HG03342 (cell line): Measurements from ENCODE around the gene DYRK1A.

ENCODE experiments used
- ATAC-seq: cut with Tn5 transposase; IDR thresholded peaks from one replicate; pipeline ENCODE4 v1.9.1; 2021; ENCODE audit warnings: mild to moderate bottlenecking, moderate library complexity; ENCODE audit not compliant: unreplicated experiment

Gene DYRK1A

GRCh38 chr21:37446552-37446951, 80.0 kb downstream of the DYRK1A start:
- ATAC-seq: no peak

GRCh38 chr21:37447288-37447936, 80.8 kb downstream of the DYRK1A start:
- ATAC-seq: no peak

GRCh38 chr21:37449302-37449937, 82.8 kb downstream of the DYRK1A start:
- ATAC-seq: no peak

- ATAC-seq: no peak
Observed at GRCh38 chr21:37450445-37450941, 83.9 kb downstream of the DYRK1A start.

GRCh38 chr21:37451446-37451845, 84.9 kb downstream of the DYRK1A start:
- no peak for ATAC-seq

- ATAC-seq: no peak
Observed at GRCh38 chr21:37452227-37452626, 85.7 kb downstream of the DYRK1A start.

- ATAC-seq: no peak
Observed at GRCh38 chr21:37453350-37453749, 86.8 kb downstream of the DYRK1A start.

- ATAC-seq: no peak
Observed at GRCh38 chr21:37454869-37455503, 88.4 kb downstream of the DYRK1A start.

- no peak for ATAC-seq
Observed at GRCh38 chr21:37455504-37455911, 88.9 kb downstream of the DYRK1A start.

- ATAC-seq: no peak
Observed at GRCh38 chr21:37458669-37459276, 92.2 kb downstream of the DYRK1A start.

- no peak for ATAC-seq
Observed at GRCh38 chr21:37459575-37459974, 93.0 kb downstream of the DYRK1A start.

GRCh38 chr21:37460196-37460595, 93.6 kb downstream of the DYRK1A start:
- no peak for ATAC-seq

- no peak for ATAC-seq
Observed at GRCh38 chr21:37461479-37461878, 94.9 kb downstream of the DYRK1A start.

GRCh38 chr21:37462087-37462861, 95.7 kb downstream of the DYRK1A start:
- ATAC-seq: no peak

- ATAC-seq: no peak
Observed at GRCh38 chr21:37463083-37463801, 96.7 kb downstream of the DYRK1A start.

GRCh38 chr21:37467082-37467481, 100.5 kb downstream of the DYRK1A start:
- no peak for ATAC-seq

GRCh38 chr21:37468909-37469308, 102.3 kb downstream of the DYRK1A start:
- no peak for ATAC-seq

GRCh38 chr21:37469441-37469840, 102.9 kb downstream of the DYRK1A start:
- ATAC-seq: no peak

- no peak for ATAC-seq
Observed at GRCh38 chr21:37472581-37472980, 106.0 kb downstream of the DYRK1A start.

- no peak for ATAC-seq
Observed at GRCh38 chr21:37473491-37473890, 106.9 kb downstream of the DYRK1A start.
